ENCODE measurements around the gene PHF14.

The PHF14 gene

DNA sequence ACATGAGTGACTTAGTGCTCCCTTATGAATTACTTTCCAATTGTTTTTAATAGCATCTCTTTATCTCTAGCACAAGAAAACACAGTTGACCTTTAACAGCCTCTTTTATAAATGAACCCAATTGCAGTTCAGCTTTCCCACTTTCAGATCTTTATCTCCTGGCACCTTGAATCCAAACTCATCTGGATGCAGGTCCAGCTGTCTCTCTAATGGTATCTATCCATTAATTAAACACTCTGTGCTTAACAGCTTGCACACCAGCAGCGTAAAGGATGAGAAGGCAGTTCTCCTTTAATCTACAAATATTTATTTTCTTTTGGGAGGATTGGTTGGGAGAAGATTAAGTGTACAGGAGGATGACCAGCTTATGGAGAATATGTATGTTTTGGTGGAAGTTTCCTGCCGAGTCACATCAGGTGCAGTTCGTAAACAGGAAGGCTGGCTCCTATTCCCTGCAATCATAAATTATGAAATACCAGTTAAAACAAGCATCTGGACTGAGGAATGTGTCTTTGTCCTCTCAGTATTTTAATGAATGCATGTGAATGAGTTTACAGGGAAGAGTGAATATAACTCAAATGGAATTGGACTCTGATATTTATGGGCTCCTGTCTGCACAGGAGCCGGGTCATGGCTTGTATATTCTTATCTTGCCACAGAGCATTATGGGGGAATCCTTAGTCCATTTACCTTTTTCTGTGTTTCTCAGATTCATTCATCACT lies 232.7 kb downstream of the PHF14 start:
- DNase-seq (ENCODE audit: low read depth in 1 of 2, low spot score in 1 of 2), result no peak

DNA sequence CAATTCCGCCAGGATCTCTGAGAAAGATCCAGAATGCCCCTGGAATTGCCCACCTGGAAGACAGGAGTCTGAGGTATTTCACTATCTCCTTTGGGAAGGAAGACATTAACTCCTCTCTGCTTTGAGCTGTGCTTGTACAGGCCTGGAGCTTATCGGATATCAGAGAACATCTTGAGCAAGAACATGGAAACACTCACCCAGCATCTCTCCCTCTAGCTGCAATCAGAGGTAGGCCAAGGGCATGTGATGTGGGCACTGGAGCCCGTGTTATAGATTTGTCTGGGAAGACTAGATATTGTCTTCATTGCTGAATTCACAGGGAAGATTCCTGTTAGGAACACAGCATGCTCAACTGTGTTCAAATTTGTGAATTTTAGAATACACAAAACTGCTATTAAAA lies 233.9 kb downstream of the PHF14 start:
- no peak for DNase-seq (ENCODE audit: low read depth in 1 of 2, low spot score in 1 of 2)

DNA sequence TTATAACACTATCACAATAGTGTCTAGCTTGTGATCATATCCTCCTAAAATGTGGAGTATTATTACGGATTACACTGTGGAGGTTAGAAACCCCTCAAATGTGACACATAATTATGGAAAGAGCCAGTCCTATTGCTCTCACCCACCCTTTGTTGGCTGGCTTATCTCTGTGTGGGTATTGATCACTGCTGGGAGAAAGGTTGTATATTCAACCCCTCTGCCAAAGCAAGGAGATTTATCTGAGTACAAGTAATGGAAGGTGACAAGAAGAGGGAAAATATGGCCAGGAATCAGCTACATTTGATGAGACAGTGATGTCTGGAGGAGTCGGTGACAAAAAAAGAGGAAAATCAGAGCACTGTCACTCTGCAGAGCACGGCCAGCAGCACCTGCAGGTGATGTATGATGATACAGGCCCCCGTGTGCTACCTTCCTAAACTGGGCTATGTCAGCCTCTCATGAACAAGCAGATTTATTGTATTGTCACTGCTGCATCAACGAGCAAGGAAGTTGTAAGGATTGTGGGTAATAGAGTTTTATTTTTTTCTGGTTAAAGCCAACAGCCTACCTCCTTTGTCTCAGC lies 235.3 kb downstream of the PHF14 start:
- DNase-seq (ENCODE audit: low read depth in 1 of 2, low spot score in 1 of 2), result no peak

DNA sequence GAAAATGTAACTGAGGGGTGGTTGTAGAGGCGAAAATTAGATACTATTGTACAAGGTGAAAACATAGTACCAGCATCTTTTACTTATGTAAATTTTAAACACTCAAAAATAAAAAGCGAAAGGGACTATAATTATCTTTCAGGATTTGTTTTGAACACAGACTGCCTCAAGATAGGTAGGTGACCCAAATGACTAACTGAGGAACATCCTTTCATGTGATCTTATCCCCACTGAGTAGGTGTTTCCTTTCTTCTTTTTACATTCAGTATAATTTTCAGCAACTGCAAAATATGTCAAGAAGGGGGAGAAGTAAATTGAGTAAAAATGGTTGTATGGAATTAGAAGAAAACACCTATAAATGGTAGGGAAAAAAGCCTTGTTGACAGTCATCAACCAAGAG lies 236.7 kb downstream of the PHF14 start:
- no peak for DNase-seq (ENCODE audit: low read depth in 1 of 2, low spot score in 1 of 2)

DNA sequence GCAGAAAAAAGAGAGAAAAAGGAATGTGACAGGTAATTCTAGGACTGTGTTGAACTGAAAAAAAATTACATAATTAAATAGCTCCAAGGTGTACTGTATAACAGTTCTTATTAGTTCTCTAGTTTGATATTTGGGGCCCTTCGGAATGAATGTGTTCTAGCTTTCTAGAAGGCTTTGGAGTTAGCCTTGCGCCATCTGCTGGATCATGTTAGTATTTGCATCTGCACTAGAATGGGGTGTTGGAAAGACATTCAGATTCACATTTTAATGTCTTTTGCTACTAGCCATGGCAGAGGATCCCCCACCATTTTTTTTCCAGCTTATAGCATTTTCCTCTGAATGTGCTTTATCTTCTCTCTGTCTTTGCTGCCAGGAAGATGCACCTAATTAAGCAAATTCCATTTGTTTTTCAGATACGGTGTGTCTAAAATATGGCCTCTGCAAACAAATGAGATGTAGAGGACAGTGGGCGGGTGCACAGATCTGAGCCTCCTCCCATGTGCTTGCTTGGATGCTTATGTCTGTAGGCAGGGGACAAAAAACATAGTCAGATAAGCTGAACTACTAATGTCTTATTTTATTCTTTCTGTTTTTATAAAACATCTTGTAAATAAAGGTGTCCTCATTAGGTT lies 238.5 kb downstream of the PHF14 start:
- DNase-seq (ENCODE audit: low read depth in 1 of 2, low spot score in 1 of 2), result peak in 1 of 2 donors; percentile 36

DNA sequence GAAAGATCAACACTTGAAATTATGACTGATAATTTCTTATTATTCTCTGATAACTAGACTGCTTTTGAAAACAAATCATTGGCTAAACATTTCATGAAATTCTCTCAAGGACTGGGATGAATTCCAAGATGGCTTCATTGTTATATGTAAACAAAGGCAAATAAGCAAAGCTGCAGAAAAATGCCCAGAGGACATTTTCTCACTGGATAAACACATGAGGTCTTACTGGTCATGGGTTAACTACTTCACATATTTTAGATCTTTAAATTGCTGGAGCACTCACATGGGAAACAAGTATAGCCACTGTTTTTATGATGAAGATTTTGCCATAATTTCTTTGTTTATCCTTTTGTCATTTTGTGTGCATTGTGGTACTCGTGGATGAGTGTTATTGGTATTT lies 239.1 kb downstream of the PHF14 start:
- DNase-seq (ENCODE audit: low read depth in 1 of 2, low spot score in 1 of 2), result no peak

DNA sequence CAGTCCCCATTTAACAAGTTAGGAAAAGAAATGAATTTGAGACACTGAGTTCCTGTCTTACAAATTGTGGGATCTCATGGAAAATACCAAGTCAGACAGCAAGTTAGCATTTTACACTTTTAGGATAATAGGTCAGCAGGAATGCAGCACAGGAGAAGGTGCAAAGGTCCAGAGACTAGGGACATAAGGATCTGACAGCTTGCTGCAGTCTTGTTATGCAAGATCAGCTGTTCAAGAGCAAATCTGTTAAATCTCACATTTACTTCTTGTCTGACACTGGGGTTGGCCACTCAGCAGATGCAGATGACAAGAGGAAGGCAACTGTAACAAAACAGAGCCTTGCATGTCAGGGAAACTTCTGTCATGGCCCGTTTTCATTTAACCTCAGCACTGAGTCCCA lies 239.6 kb downstream of the PHF14 start:
- no peak for DNase-seq (ENCODE audit: low read depth in 1 of 2, low spot score in 1 of 2)

DNA sequence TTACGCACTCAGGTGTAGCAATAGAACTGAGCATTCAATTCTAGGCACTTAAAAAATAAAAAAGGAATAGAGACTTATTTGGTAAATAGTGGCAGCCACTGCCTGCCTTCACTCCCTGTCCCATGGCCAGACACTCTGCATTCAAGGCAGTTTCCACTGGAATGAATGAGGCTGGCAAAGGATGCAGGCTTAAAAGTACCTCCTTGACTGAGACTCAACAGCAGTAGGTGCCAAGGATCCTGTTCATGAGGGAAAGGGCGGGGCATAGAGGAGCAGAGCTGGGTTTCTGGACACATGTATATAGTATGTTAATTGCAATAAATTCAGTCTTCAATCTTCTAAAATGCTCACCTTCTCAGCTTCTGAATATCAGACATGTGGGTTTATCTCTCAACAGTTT lies 242.6 kb downstream of the PHF14 start:
- no peak for DNase-seq (ENCODE audit: low read depth in 1 of 2, low spot score in 1 of 2)

DNA sequence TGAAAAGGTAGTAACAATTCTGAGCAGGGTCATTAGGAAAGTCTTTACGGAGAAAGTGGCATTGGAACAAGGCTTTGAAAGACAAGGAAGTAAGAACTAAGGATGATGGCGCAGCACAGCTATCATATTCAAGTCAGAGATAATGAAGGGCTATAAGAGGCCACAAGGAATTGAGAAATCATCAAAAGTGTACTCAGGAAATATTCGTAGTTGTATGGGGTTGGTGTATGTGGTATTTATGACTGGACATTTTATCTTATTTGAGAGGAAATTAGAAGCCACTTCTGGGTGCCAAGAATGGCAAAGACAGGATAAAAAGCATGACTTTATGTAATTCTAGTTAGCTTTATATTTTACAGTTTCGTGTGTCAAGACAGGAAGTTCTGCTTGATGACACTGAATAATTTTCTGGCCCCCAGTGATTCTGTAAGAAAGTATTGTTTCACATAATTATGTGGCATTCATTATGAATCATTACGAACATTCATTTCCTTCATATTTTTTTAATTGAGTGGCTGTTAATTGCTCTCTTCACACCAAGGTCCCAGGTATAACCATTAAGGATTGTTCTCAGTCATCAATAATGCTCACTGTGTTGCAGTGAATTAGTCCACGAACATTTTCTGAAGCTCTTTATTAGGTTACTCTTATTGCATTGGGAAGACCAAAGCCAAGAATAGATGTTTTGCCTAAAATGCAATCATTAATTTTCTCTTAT lies 244.3 kb downstream of the PHF14 start:
- no peak for DNase-seq (ENCODE audit: low read depth in 1 of 2, low spot score in 1 of 2)

Data from activated CD4-positive, alpha-beta T cell treated with anti-CD3 and anti-CD28 coated beads, Interleukin-2, amount 50 U/mL, for 24 hours (primary cell).